Measurements from ENCODE around the gene VPS37B.

VPS37B gene, protein sequence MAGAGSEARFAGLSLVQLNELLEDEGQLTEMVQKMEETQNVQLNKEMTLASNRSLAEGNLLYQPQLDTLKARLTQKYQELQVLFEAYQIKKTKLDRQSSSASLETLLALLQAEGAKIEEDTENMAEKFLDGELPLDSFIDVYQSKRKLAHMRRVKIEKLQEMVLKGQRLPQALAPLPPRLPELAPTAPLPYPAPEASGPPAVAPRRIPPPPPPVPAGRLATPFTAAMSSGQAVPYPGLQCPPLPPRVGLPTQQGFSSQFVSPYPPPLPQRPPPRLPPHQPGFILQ

GRCh38 chr12:122895704-122896636, at the start of gene VPS37B:
TSS of gene VPS37B (minus strand) at chr12:122896124. CDS start at chr12:122896062, 62 bp downstream.
- peak; percentile 76 for DNase-seq (ENCODE audit: low read depth)

DNA sequence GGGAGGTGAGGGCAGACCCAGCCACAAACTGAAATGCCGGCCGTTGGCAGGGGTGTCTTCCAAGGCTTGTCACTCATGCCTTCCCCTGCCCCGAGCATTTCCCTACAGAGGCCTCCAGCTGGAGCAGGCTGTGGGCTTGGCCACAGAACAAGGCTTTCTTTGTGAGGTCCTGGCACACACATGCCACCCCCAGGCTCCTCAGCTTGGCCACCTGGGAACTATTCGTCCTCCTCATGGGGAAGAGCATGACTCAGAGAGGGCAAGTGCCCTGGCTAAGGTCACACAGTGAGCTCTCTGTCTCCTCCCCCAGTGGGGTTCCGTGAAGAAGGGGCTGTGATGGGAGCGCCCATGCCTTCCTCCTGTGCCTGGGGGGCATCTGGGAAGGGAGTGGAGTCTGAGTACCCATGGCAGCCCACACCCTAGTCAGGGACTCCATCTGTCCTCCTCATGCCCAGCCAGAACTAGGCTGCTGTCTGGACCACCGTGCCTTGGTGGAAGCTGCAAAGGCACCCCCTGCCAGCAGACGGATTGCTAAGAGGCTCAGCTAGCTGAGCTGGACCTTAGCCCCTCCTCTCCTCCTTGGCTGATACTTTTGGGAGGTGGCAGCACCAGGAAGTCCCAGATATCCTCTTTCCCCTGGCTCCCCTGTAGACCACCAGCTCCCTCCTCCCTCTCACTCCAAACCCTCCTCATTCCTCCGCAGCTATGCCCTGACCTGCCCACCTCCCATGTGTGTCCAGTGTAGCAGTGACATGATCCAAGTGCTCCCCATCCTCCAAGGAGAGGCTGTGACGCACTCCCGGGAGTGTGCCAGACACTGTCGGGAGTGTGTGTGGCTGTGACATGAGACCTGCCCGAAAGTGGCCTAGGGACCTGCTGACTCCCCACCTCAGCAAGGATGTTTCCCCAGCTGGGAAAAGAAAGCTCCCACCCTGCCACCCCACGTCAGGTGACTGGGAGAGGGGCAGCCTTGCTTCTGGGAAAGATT, 49.0 kb upstream of the VPS37B start:
- no peak for DNase-seq (ENCODE audit: low read depth)

- no peak for DNase-seq (ENCODE audit: low read depth)
These were observed 47.3 kb upstream of the VPS37B start for GRCh38 chr12:122943196-122943595.

GRCh38 chr12:122942637-122943036, 46.7 kb upstream of the VPS37B start:
- DNase-seq (ENCODE audit: low read depth) = no peak

DNA sequence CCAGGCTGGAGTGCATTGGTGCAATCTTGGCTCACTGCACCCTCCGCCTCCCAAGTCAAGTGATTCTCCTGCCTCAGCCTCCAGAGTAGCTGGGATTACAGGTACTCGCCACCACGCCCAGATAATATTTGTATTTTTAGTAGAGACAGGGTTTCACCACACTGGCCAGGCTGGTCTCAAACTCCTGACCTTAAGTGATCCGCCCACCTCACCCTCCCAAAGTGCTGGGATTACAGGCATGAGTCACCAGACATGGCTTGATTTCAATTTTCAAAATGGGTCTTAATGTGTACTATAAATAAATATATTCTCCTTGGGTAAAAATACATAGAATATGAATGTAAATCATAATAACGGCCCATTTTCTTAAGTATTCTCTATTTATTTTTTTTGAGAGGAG, 45.4 kb upstream of the VPS37B start:
- peak; percentile 61 for DNase-seq (ENCODE audit: low read depth)

DNA sequence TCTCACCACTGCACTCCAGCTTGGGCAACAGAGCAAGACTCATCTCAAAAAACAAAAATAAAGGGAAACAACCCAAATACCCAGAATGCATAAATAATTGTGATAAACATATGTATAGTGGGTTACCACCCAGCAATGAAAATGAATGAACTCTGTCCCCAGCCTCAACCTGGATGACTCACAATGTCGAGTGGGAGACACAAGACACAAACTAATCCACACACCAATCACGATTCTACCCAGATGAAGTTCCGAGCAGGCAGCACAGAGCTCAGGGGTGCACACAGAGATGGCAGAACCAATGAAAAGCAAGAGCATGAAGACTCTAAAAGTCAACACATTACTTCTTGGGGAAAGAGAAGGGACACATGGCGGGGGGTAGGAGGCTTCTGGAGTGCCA, 43.2 kb upstream of the VPS37B start:
- DNase-seq (ENCODE audit: low read depth) = no peak

GRCh38 chr12:122937622-122938091, 41.7 kb upstream of the VPS37B start:
- DNase-seq (ENCODE audit: low read depth) = no peak

DNA sequence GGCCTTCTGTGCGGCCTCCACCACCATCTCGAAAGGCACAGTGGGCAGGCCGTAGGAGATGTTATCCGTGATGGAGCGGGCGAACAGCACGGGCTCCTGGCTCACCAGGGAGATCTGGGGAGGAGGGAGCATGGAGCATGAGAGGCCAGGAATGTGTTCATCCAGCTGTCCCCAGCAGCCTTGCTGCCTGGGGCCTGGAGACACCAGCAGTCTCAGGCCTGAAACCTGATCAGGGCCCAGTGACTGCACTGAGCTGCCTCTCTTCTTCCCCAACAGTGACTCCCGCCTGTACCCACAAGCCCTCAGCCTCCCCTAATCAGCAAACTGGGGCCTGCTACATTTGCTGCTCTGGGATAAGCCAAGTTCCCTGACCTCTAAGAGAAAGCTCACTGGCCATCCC, 39.4 kb upstream of the VPS37B start:
- DNase-seq (ENCODE audit: low read depth) = no peak

- DNase-seq (ENCODE audit: low read depth) = no peak
These were observed 38.8 kb upstream of the VPS37B start for GRCh38 chr12:122934722-122935121.

GRCh38 chr12:122932207-122932606, 36.3 kb upstream of the VPS37B start:
- DNase-seq (ENCODE audit: low read depth) = no peak

GRCh38 chr12:122929812-122930211, 33.9 kb upstream of the VPS37B start:
- no peak for DNase-seq (ENCODE audit: low read depth)

GRCh38 chr12:122929148-122929538, 33.2 kb upstream of the VPS37B start:
- no peak for DNase-seq (ENCODE audit: low read depth)

GRCh38 chr12:122928404-122929147, 32.7 kb upstream of the VPS37B start:
- DNase-seq (ENCODE audit: low read depth) = no peak

DNA sequence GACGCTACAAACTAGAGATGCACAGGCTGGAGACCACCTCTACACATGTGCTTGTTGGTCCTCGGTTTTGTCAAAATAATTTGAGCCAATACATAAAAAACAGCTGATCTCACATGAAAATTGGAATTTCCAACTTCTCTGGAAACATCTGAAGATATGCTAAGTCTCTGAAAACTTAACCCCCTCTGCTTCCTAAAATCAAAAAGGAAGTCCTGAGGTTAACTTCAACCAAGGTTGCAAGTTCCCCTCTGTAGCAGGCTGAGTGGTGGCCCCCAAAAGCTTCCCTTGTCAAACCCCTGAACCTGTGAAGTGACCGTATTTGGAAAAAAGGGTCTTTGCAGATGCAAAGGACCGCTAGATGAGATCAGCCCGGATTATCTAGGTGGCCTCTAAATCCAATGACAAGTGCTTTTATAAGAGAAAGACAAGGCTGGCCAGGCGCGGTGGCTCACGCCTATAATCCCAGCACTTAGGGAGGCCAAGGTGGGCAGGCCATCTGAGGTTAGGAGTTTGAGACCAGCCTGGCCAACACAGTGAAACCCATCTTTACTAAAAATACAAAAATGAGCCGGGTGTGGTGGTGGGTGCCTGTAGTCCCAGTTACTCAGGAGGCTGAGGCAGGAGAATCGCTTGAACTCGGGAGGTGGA, 32.0 kb upstream of the VPS37B start:
- DNase-seq (ENCODE audit: low read depth) = no peak

GRCh38 chr12:122921917-122922316, 26.0 kb upstream of the VPS37B start:
- DNase-seq (ENCODE audit: low read depth) = no peak

DNA sequence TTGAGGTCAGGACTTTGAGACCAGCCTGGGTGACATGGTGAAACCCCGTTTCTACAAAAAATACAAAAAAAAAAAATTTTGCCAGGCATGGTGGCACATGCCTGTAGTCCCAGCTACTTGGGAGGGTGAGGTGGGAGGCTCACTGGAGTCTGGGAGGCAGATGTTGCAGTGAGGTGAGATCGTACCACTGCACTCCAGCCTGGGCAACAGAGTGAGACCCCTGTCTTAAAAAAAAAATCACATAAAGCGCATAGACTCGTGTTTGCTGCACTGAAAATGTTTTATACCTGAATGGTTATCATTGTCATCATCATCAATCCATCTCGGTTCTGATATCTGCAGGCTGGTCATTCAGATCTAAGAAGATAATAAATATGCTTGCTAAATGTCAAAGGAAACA, 24.8 kb upstream of the VPS37B start:
- no peak for DNase-seq (ENCODE audit: low read depth)

DNA sequence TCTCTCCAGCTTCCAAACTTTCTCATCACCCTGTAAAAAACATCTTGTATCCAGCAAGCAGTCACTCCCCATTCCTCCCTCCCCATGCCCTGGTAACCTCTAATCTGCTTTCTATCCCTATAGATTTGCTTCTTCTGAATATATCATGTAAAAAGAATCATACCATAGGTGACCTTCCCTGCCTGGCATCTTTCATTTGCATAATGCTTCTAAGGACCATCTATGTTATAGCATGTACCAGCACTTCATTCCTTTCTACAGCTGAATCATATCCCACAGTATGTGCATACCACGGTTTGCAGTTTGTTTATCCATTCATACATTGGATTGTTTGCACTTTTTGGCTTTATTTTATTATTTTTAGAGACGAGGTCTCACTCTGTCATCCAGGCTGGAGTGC, 22.9 kb upstream of the VPS37B start:
- peak; percentile 34 for DNase-seq (ENCODE audit: low read depth)

- peak; percentile 41 for DNase-seq (ENCODE audit: low read depth)
These were observed 21.7 kb upstream of the VPS37B start for GRCh38 chr12:122917507-122918121.

GRCh38 chr12:122909442-122910288, 13.7 kb upstream of the VPS37B start:
- no peak for DNase-seq (ENCODE audit: low read depth)
